ENCODE measurements around the gene TRAF7. TPM values are rescaled to one million over a fixed set of nuclear protein-coding genes. Genes with fewer than 3 reads are reported as not detected.

The TRAF7 gene
- total and polyA plus RNA-seq, 2 of the 13 experiments (the other 11 are each of a cell fraction or from before 2014, with no cell fraction given), result 47.9 to 65.6 TPM

- TF ChIP-seq, protein P1, sequence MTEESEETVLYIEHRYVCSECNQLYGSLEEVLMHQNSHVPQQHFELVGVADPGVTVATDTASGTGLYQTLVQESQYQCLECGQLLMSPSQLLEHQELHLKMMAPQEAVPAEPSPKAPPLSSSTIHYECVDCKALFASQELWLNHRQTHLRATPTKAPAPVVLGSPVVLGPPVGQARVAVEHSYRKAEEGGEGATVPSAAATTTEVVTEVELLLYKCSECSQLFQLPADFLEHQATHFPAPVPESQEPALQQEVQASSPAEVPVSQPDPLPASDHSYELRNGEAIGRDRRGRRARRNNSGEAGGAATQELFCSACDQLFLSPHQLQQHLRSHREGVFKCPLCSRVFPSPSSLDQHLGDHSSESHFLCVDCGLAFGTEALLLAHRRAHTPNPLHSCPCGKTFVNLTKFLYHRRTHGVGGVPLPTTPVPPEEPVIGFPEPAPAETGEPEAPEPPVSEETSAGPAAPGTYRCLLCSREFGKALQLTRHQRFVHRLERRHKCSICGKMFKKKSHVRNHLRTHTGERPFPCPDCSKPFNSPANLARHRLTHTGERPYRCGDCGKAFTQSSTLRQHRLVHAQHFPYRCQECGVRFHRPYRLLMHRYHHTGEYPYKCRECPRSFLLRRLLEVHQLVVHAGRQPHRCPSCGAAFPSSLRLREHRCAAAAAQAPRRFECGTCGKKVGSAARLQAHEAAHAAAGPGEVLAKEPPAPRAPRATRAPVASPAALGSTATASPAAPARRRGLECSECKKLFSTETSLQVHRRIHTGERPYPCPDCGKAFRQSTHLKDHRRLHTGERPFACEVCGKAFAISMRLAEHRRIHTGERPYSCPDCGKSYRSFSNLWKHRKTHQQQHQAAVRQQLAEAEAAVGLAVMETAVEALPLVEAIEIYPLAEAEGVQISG (CRISPR knock-in tag; IDR thresholded peaks at IDR 0.05), result peak; percentile 74; the same call in 1 of the 2 replicates
- TF ChIP-seq ZMYM2 (CRISPR knock-in tag; IDR thresholded peaks at IDR 0.05) (no peak), ZFP1 (CRISPR knock-in tag; IDR thresholded peaks at IDR 0.05) (peak; percentile 54; the same call in 1 of the 2 replicates), ZNF432 (CRISPR knock-in tag; IDR thresholded peaks at IDR 0.05; ENCODE audit: borderline replicate concordance) (no peak), KDM4B (CRISPR knock-in tag; IDR thresholded peaks at IDR 0.05) (peak; percentile 63; the same call in 1 of the 2 replicates), SP1 (IDR thresholded peaks at IDR 0.05) (no peak), SP1 (CRISPR knock-in tag; IDR thresholded peaks at IDR 0.05) (0 out of 2 replicates have a peak, but pooled peaks have one; percentile 42), JARID2 (CRISPR knock-in tag; IDR thresholded peaks at IDR 0.05; ENCODE audit: insufficient replicate concordance) (peak; percentile 71), SNAPC2 (CRISPR knock-in tag; IDR thresholded peaks at IDR 0.05) (peak; percentile 32; the same call in 1 of the 2 replicates), ZZZ3 (CRISPR knock-in tag; IDR thresholded peaks at IDR 0.05; ENCODE audit: borderline replicate concordance) (peak; percentile 73), IRX3 (CRISPR knock-in tag; IDR thresholded peaks at IDR 0.05; ENCODE audit: borderline replicate concordance, low read depth) (no peak), HNF4A (CRISPR knock-in tag; IDR thresholded peaks at IDR 0.05) (no peak), SAFB2 (CRISPR knock-in tag; IDR thresholded peaks at IDR 0.05; ENCODE audit: borderline replicate concordance, low read depth) (no peak), ISX (CRISPR knock-in tag; conservative IDR thresholded peaks at IDR 0.05) (no peak), SETDB1 (CRISPR knock-in tag; IDR thresholded peaks at IDR 0.05; ENCODE audit: borderline replicate concordance) (no peak), RFX1 (IDR thresholded peaks at IDR 0.05) (no peak), PRMT3 (CRISPR knock-in tag; IDR thresholded peaks at IDR 0.05; ENCODE audit: borderline replicate concordance, low read depth) (no peak), STAT5B (CRISPR knock-in tag; IDR thresholded peaks at IDR 0.05) (no peak), PCBP1 (IDR thresholded peaks at IDR 0.05; ENCODE audit: borderline replicate concordance, low read depth, low read length) (no peak), MXI1 (IDR thresholded peaks at IDR 0.05; ENCODE audit: borderline replicate concordance, low read depth, low read length) (peak; percentile 59; the same call in 1 of the 3 replicates), NR1H2 (CRISPR knock-in tag; IDR thresholded peaks at IDR 0.05; ENCODE audit: borderline replicate concordance, low read depth) (0 out of 2 replicates have a peak, but pooled peaks have one; percentile 26), MAFF (IDR thresholded peaks at IDR 0.05; ENCODE audit: low read depth, low read length) (no peak), ZNF841 (CRISPR knock-in tag; IDR thresholded peaks at IDR 0.05; ENCODE audit: borderline replicate concordance) (no peak)
- TF ChIP-seq, protein P2, sequence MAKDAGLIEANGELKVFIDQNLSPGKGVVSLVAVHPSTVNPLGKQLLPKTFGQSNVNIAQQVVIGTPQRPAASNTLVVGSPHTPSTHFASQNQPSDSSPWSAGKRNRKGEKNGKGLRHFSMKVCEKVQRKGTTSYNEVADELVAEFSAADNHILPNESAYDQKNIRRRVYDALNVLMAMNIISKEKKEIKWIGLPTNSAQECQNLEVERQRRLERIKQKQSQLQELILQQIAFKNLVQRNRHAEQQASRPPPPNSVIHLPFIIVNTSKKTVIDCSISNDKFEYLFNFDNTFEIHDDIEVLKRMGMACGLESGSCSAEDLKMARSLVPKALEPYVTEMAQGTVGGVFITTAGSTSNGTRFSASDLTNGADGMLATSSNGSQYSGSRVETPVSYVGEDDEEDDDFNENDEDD (CRISPR knock-in tag; IDR thresholded peaks at IDR 0.05; ENCODE audit: borderline replicate concordance), result 0 out of 2 replicates have a peak, but pooled peaks have one; percentile 17
- TF ChIP-seq, protein P3, sequence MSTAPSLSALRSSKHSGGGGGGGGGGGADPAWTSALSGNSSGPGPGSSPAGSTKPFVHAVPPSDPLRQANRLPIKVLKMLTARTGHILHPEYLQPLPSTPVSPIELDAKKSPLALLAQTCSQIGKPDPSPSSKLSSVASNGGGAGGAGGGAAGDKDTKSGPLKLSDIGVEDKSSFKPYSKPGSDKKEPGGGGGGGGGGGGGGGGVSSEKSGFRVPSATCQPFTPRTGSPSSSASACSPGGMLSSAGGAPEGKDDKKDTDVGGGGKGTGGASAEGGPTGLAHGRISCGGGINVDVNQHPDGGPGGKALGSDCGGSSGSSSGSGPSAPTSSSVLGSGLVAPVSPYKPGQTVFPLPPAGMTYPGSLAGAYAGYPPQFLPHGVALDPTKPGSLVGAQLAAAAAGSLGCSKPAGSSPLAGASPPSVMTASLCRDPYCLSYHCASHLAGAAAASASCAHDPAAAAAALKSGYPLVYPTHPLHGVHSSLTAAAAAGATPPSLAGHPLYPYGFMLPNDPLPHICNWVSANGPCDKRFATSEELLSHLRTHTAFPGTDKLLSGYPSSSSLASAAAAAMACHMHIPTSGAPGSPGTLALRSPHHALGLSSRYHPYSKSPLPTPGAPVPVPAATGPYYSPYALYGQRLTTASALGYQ (CRISPR knock-in tag; IDR thresholded peaks at IDR 0.05), result no peak
Observed at GRCh38 chr16:2205104-2205966, 49.8 kb downstream of the TRAF7 start, which contains the start of gene MLST8 (continued).
